Body of pancreas (tissue), 4 donors: ENCODE data around the gene NCS1. TPM values are rescaled to one million over a fixed set of nuclear protein-coding genes. Genes with fewer than 3 reads are reported as not detected.

ENCODE experiments used
- ATAC-seq: fragments of 150-250 bp; one replicate; pipeline ENCODE4 v1.9.1; 2016
- DNase-seq, 4 donors: peaks; one replicate each; pipeline ENCODE4 v3.0.0-alpha.2; 2019
- H3K27ac ChIP-seq, 4 donors: fragments of 200-600 bp; sonication (generic); 1 replicate in 3 of 4; 2 replicates in 1 of 4; pipeline versions ENCODE4 v1.5.1 to v1.6.1; 2016 to 2019; ENCODE audit warnings: mild to moderate bottlenecking in 1 of 4, mixed read lengths in 1 of 4, moderate library complexity in 1 of 4
- H3K27me3 ChIP-seq, 2 donors: fragments of 200-600 bp; sonication (generic); one replicate each; pipeline ENCODE4 v1.6.0; 2016; ENCODE audit warnings: mild to moderate bottlenecking in 1 of 2
- H3K36me3 ChIP-seq, 2 donors: fragments of 200-600 bp; sonication (generic); replicated peaks in 1 of 2; 2 replicates each; pipeline ENCODE4 v1.5.1; 2016; ENCODE audit warnings: low read depth in 2 of 2; ENCODE audit not compliant: insufficient read depth in 1 of 2
- H3K4me1 ChIP-seq: fragments of 200-600 bp; sonication (generic); one replicate; pipeline ENCODE4 v1.6.0; 2016
- H3K4me3 ChIP-seq, 2 donors: fragments of 200-600 bp; sonication (generic); 1 replicate in 1 of 2; 2 replicates in 1 of 2; pipeline ENCODE4 v1.5.1; 2016 to 2019
- H3K9me3 ChIP-seq, 3 donors: fragments of 200-600 bp; sonication (generic); 1 replicate in 2 of 3; 2 replicates in 1 of 3; pipeline ENCODE4 v1.5.1; 2016
- CTCF ChIP-seq, 7 experiments: fragments of 450-650 bp in 4 of 7; fragments of 200-600 bp in 3 of 7; sonication (generic) in 3 of 7; IDR thresholded peaks; one replicate each; pipeline ENCODE4 v1.5.1; 2016 to 2019; ENCODE audit warnings: antibody characterized with exemption in 7 of 7
- POLR2A ChIP-seq, 3 donors: fragments of 450-650 bp; IDR thresholded peaks; one replicate each; pipeline ENCODE4 v1.6.1; 2016; ENCODE audit warnings: antibody characterized with exemption in 3 of 3, mild to moderate bottlenecking in 2 of 3
- WGBS, 2 donors: methylation state at CpG; one replicate each; pipeline ENCODE4 v1.1.5; 2017; 5-methylcytosine and 5-hydroxymethylcytosine counted together
- intact Hi-C: fragments of 100-400 bp; cut with DNase I; formaldehyde crosslinking; loops from one replicate; pipeline ENCODE4 v1.15.1; 2023
- total RNA-seq, 2 donors: library from RNA; depleted of rRNA; stranded (reverse); fragments of >200 nt; gene quantifications; one replicate each; pipeline ENCODE4 v1.1.0, GENCODE V29; 2016

The NCS1 gene
- total RNA-seq, 2 donors from 2014 or later = 3.9 to 4.3 TPM

DNA sequence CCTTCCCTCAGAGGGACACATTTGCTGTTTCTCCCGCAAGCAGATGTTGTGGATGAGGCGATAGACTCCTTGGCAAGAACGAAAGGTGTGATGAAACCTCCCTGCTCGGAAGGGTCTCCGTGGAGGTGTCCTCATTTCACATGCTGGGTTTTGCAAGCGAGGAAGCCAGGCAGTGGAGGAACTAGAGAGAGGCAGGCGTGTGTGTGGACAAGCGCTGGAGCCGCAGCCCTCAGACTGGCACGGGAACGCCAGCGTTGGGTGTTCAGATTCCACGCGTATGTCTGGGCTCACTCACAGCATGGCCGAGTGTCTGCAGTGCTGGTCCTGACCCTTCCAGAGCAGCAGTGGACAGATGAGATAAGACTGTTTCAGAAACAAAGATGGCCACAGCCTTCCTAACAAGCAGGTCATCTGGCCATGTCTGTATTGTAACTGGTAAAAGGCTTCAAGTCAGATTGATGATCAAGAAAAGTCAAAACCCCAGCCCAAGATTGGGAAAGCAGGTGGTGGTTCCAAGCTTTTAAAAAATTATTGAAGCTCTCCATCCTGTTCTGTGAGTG lies 35.0 kb upstream of the NCS1 start:
- WGBS, 2 donors = 92 to 94% methylated on average over 15 of the region's 15 CpGs
- Histone ChIP-seq H3K36me3 (no peaks in the 10 kb centered on the region), H3K4me3 (no peak overlapping the region), H3K4me1 (no peaks in the 10 kb centered on the region), H3K9me3 (no peaks in the 10 kb centered on the region), H3K27me3 (no peaks in the 10 kb centered on the region), H3K27ac (no peak overlapping the region)
- DNase-seq = no peak
- TF ChIP-seq CTCF (IDR thresholded peaks at IDR 0.05) (no peak), POLR2A (IDR thresholded peaks at IDR 0.05) (no peak)
- intact Hi-C loops = no loop called here
- no peak for ATAC-seq

DNA sequence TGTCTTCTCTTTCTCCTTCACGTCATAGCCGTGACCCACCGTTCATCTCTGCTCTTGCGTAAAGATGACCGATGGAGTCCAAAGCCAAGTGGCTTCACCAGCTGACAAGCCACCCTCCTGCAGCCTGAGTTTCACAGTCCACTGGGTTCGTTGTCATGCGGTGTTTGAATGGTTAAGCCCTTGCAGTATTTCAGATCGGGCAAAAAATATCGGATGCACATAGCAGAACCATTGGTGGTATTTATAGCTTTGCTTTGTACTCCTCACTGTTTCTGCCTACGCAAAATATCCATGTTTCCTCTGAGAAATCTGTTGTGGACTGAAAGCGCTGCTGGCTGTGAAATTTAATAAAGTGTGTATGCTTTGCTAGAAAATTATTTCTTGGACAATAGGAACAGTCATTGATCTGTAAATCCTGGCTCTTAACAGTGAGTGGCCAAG lies 34.5 kb upstream of the NCS1 start:
- no peak overlapping the region for H3K27ac ChIP-seq
- 91 to 93% methylated on average over 11 of the region's 11 CpGs for WGBS, 2 donors
- intact Hi-C loops = no loop called here

GRCh38 chr9:130138171-130138653 lies 34.0 kb upstream of the NCS1 start:
- intact Hi-C loops = no loop called here
- TF ChIP-seq CTCF (IDR thresholded peaks at IDR 0.05) = no peak
- no peak for TF ChIP-seq POLR2A (IDR thresholded peaks at IDR 0.05)
- H3K9me3 ChIP-seq = no peaks in the 10 kb centered on the region
- no peak overlapping the region for H3K4me3 ChIP-seq
- peak; percentile 25 for ATAC-seq
- WGBS, 2 donors = 58 to 80% methylated on average over 9 to 10 of the region's 10 CpGs
- H3K27me3 ChIP-seq = no peaks in the 10 kb centered on the region
- H3K27ac ChIP-seq = no peak overlapping the region
- DNase-seq = peak in 2 of 4 donors; percentile 23 to 34
- H3K36me3 ChIP-seq = no peaks in the 10 kb centered on the region
- H3K4me1 ChIP-seq = no peaks in the 10 kb centered on the region

More for the DNA sequence above, 34.5 kb upstream of the NCS1 start:
- no peaks in the 10 kb centered on the region for H3K27me3 ChIP-seq
- TF ChIP-seq POLR2A (IDR thresholded peaks at IDR 0.05) (no peak), CTCF (IDR thresholded peaks at IDR 0.05) (no peak)
- ATAC-seq (no peak), DNase-seq (no peak)
- H3K9me3 ChIP-seq = no peaks in the 10 kb centered on the region
- H3K4me1 ChIP-seq = no peaks in the 10 kb centered on the region
- no peaks in the 10 kb centered on the region for H3K36me3 ChIP-seq
- no peak overlapping the region for H3K4me3 ChIP-seq

DNA sequence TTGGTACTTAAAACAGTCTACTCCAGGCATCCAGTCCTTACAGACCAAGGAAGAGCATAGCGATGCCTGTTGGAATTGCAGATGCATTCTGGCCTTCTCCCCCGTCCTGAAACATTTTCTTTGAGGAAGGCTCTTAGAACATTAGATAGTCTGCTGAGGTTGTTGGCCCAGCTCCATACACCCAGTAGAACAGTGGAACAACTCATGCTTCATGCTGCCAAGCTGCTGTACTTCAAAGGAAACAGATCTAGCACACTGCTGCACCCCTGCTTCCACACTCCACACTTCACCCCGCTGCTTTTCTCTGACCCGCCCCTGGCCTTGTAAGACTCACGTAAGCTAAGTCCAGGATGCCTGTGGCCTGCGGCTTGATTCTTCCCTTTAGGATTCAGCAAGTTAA lies 33.4 kb upstream of the NCS1 start:
- peak; percentile 25 for ATAC-seq
- Histone ChIP-seq H3K36me3 (no peaks in the 10 kb centered on the region), H3K4me1 (no peaks in the 10 kb centered on the region), H3K27me3 (no peaks in the 10 kb centered on the region), H3K4me3 (no peak overlapping the region), H3K9me3 (no peaks in the 10 kb centered on the region), H3K27ac (no peak overlapping the region)
- 68 to 93% methylated on average over 6 of the region's 6 CpGs for WGBS, 2 donors
- DNase-seq = peak; percentile 18 to 54 (median 42)
- intact Hi-C loops = no loop called here
- no peak for TF ChIP-seq CTCF (IDR thresholded peaks at IDR 0.05)
- TF ChIP-seq POLR2A (IDR thresholded peaks at IDR 0.05) = no peak

DNA sequence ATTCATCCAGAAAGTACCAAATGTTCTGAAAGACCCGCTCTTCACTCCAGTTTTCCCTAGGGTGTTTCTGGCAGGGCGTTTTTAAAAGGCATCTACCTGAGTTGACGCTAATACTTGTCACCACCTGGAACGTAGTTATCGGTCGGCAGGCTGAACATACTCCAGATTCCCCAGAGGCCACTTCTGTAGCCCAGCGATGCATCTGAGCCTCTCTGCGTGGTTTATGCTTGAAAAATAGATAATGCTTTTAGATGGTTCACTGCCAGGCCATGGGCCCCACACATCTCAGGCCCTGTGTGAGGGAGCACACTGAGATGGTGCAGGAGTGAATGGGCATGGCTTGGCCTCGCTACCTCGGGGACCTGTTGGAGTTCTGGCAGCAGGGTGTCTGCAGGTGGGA lies 33.0 kb upstream of the NCS1 start:
- no peaks in the 10 kb centered on the region for H3K27me3 ChIP-seq
- no peak for TF ChIP-seq CTCF (IDR thresholded peaks at IDR 0.05)
- TF ChIP-seq POLR2A (IDR thresholded peaks at IDR 0.05) = no peak
- no peaks in the 10 kb centered on the region for H3K36me3 ChIP-seq
- no peaks in the 10 kb centered on the region for H3K4me1 ChIP-seq
- no peaks in the 10 kb centered on the region for H3K9me3 ChIP-seq
- intact Hi-C loops = no loop called here
- ATAC-seq = no peak
- no peak overlapping the region for H3K4me3 ChIP-seq
- no peak overlapping the region for H3K27ac ChIP-seq
- 85 to 91% methylated on average over 10 of the region's 10 CpGs for WGBS, 2 donors
- no peak for DNase-seq
